Endometrial microvascular endothelial cells (primary cell): ENCODE measurements around the gene RSU1. TPM values are rescaled to one million over a fixed set of nuclear protein-coding genes. Genes with fewer than 3 reads are reported as not detected.

Experiments used
- in situ Hi-C: cut with HindIII; loops from 2 replicates; pipeline ENCODE4 v1.10.0; 2017; ENCODE audit warnings: low sequenced_read_pairs, low pct_unique_long_range_greater_than_20kb; ENCODE audit errors: inconsistent ontology term
- total RNA-seq: library from RNA; depleted of rRNA; stranded (reverse); fragments of >200 nt; gene quantifications from one replicate; pipeline ENCODE4 v1.2.3, GENCODE V29; 2015; ENCODE audit errors: inconsistent ontology term

The RSU1 gene
- total RNA-seq, 1 donor from 2014 or later: 124 TPM

- in situ Hi-C loops: no loop called here
These were observed 170.8 kb downstream of the RSU1 start for GRCh38 chr10:16646181-16647059.

- in situ Hi-C loops: no loop called here
These were observed 173.1 kb downstream of the RSU1 start for GRCh38 chr10:16644146-16644545.

GRCh38 chr10:16643502-16643901 lies 173.7 kb downstream of the RSU1 start:
- in situ Hi-C loops: no loop called here

GRCh38 chr10:16640153-16640552 lies 177.1 kb downstream of the RSU1 start:
- in situ Hi-C loops: no loop called here

- in situ Hi-C loops: no loop called here
These were observed 177.8 kb downstream of the RSU1 start for GRCh38 chr10:16639471-16639870.

GRCh38 chr10:16632996-16633395 lies 184.2 kb downstream of the RSU1 start:
- in situ Hi-C loops: no loop called here

GRCh38 chr10:16626697-16627096 lies 190.5 kb downstream of the RSU1 start:
- in situ Hi-C loops: no loop called here

- in situ Hi-C loops: no loop called here
These were observed 204.3 kb downstream of the RSU1 start for GRCh38 chr10:16612981-16613355.

GRCh38 chr10:16612115-16612980 lies 204.9 kb downstream of the RSU1 start:
- in situ Hi-C loops: no loop called here

- in situ Hi-C loops: no loop called here
These were observed 206.2 kb downstream of the RSU1 start for GRCh38 chr10:16611037-16611436.

GRCh38 chr10:16609211-16609610 lies 208.0 kb downstream of the RSU1 start:
- in situ Hi-C loops: no loop called here

- in situ Hi-C loops: no loop called here
These were observed 210.3 kb downstream of the RSU1 start for GRCh38 chr10:16606923-16607322.

GRCh38 chr10:16606421-16606820 lies 210.8 kb downstream of the RSU1 start:
- in situ Hi-C loops: no loop called here

GRCh38 chr10:16603308-16603707 lies 213.9 kb downstream of the RSU1 start:
- in situ Hi-C loops: no loop called here

GRCh38 chr10:16602104-16602775 lies 215.0 kb downstream of the RSU1 start:
- in situ Hi-C loops: no loop called here

- in situ Hi-C loops: no loop called here
These were observed 217.6 kb downstream of the RSU1 start for GRCh38 chr10:16599662-16600061.

GRCh38 chr10:16597656-16598055 lies 219.6 kb downstream of the RSU1 start:
- in situ Hi-C loops: no loop called here

- in situ Hi-C loops: no loop called here
These were observed 224.8 kb downstream of the RSU1 start for GRCh38 chr10:16592378-16592777.

GRCh38 chr10:16586358-16587138 lies 230.7 kb downstream of the RSU1 start:
- in situ Hi-C loops: no loop called here
